Measurements from ENCODE around the gene ZNF836.

Gene ZNF836

DNA sequence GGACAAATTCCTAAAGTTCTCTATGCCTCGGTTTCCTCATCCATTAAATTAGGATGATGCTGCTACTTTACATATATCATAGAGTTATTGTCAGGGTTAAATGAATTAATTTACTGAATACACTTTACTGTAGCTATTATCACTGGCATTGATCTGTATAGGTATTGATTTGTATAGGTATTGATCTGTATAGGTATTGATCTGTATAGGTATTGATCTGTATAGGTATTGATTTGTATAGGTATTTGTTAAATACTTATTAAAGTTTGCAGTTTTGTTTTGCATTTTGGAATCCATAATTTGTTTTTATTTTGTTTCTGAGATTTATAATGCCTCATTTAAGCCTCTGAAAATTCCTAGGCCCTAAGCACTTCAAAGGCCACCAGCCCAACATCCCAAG, 16.0 kb upstream of the ZNF836 start:
- DNase-seq, result no peak

GRCh38 chr19:52176574-52176973, 5.2 kb upstream of the ZNF836 start:
- no peak for DNase-seq

DNA sequence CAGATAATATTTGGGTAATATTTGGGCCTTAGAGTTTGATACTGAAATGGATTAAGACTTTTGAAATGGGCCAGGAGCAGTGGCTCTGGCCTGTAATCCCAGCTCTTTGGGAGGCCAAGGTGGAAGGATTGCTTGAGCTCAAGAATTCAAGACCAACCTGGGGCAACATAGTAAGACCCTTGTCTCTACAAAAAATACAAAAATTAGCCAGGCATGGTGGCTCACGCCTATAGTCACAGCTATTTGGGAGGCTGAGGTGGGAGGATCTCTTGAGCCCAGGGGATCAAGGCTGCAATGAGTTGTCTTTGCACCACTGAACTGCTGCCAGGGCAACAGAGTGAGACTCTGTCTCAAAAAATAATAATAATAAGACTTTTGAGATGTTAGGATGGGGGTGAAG, 926 bp upstream of the ZNF836 start:
- no peak for DNase-seq

GRCh38 chr19:52170863-52171320, 529 bp downstream of the ZNF836 start:
- no peak for DNase-seq

GRCh38 chr19:52170304-52170703, 1.1 kb downstream of the ZNF836 start:
- DNase-seq, result no peak

DNA sequence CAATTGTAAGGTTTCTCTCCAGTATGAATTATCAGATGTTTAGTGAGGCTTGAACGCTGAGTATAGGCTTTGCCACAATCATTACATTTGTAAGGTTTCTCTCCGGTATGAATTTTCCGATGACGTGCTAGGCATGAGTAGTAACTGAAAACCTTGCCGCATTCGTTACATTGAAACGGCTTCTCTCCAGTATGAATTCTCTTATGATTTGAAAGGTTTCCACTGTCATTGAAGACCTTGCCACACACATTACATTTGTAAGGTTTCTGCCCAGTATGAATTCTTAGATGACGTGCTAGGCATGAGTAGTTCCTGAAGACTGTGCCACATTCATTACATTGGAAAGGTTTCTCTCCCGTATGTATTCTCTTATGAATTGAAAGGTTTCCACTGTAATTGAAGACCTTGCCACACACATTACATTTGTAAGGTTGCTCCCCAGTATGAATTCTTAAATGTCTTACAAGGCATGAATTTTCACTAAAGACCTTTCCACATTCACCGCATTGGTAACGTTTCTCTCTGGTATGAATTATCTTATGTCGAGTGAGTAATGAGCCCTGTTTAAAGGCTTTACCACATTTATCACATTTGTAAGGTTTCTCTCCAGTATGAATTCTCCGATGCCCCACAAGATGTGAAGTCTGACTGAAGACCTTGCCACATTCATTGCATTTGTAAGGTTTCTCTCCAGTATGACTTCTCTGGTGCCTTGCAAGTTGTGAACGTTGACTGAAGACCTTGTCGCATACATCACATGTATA, 15.6 kb downstream of the ZNF836 start:
- DNase-seq, result no peak

GRCh38 chr19:52148256-52148655, 23.2 kb downstream of the ZNF836 start:
- no peak for DNase-seq

GRCh38 chr19:52142001-52142595, 29.3 kb downstream of the ZNF836 start:
- no peak for DNase-seq

- DNase-seq, result no peak
Observed at GRCh38 chr19:52141203-52141602, 30.2 kb downstream of the ZNF836 start.

GRCh38 chr19:52140032-52140710, 31.2 kb downstream of the ZNF836 start:
- no peak for DNase-seq

DNA sequence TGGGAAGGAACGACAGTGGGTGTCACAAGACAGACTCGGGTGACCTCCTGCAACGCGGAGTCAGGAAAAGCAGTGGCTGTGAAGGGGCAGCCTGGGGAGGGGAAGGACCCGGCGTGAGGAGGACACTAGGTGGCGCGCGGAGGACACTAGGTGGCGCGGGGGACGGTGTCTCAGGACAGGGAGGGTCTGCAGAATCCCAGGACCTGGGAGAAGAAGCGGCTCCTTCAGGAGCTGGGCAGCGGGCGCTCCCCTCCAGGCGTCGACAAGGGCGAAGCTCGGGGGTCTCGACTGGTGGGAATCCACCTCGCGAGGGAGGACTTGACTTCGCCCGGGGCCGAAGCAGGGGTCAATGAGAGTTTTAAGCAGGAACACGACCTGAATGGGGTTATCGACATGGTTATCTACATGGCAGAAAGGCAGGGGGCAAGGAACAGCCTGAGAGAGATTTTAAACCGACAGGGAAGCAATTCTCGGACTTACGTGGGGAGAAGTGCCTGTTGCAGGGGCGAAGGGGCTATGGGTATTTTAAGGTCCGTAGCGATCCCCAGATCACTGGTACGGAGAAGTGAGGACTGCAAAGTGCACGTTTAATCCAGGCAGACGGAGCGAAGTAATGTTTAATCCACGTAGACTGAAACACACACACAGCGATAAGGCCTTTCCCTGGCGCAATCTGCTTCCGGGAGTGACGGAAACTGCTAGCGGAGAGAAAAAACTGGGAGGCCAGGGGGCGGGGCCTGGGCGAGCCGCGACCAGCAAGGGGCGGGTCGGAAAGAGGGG, 32.0 kb downstream of the ZNF836 start, which contains the start of gene ZNF616:
Gene ZNF616 (minus strand): TSS at position 687 of the 780 bp plus-strand sequence. CDS start 9,426 bp downstream, outside the sequence.
- DNase-seq, result peak; percentile 98

DNA sequence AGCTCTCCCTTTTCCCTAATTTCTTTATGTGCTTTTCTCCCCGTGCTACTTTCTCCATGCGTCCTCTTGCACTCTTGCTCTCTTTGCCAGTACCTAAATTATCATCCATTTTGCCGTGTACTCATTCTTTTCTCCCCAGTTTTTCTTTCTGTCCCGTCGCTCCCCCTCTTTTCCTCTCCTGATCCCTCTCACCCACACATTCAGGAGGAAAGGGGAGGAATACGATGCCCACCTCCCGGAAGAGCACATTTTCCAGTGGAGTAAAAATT, 32.5 kb downstream of the ZNF836 start:
- DNase-seq, result no peak

DNA sequence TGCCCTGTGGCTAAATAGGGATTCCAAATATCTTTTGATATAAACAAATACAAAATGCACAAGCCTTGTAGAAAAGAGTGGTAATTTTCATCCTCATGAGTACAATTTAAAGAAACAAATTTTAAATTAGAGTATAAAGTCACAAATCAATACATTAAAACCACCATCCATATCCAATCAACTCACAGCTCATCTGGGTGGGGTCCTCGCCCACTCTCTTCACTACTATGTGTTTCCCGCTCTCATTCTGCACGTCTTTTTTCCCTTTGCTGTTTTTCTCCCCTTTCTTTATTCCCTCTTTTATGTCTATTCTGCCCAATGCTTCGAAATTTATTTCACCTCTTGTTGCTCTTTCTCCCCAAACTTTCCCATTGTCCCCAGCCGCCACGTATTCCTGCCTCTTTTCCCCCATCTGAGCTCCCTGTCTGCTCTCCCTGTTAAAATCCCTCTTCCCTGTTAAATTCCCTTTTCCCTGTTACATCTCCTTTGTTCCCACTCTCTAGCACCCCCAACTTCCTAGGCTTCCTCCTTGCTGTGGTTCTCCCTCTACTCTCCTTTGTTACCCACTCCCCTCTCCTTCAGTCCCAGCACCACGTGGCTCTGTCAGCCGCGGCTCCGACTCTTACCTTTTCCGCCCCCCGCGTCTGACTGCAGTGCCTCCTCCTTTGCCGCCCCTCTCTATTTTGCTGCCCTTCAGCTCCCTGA, 33.0 kb downstream of the ZNF836 start:
- DNase-seq, result peak; percentile 12

- DNase-seq, result no peak
Observed at GRCh38 chr19:52120286-52120685, 51.1 kb downstream of the ZNF836 start.

DNA sequence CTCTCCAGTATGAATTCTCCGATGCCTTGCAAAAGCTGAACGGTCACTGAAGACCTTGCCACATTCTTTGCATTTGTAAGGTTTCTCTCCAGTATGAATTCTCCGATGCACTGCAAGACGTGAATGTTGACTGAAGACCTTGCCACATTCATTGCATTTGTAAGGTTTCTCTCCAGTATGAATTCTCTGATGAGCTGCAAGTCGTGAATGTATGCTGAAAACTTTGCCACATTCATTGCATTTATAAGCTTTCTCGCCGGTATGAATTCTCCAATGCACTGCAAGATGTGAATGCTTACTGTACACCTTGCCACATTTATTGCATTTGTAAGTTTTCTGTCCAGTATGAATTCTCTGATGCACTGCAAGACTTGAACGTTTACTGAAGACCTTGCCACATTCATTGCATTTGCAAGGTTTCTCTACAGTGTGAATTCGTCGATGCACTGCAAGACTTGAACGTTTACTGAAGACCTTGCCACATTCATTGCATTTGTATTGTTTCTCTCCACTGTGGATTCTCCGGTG, 55.8 kb downstream of the ZNF836 start:
- DNase-seq, result no peak

- DNase-seq, result no peak
Observed at GRCh38 chr19:52114691-52115090, 56.7 kb downstream of the ZNF836 start.

DNA sequence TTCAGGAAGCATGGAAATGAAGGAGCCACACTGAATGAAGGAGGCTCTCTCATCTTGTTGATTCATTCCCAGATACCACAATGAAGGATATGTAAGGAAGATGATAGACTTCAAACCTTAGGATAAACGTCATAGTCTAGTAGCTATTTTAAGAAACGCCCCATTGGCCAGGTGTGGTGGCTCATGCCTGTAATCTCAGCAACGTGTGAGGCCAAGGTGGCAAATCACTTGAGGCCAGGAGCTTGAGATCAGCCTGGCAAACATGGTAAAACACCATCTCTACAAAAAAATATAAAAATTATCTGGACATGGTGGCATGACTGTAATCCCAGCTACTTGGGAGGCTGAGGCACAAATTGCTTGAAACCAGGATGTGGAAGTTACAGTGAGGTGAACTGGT, 58.8 kb downstream of the ZNF836 start:
- DNase-seq, result no peak

GRCh38 chr19:52110780-52111179, 60.6 kb downstream of the ZNF836 start:
- no peak for DNase-seq
